Activated naive CD4-positive, alpha-beta T cell (primary cell): ENCODE measurements around the gene FMNL1.
"Not testable (repeated sequence)": the region's sequence is repeated elsewhere in the genome, so short reads cannot be mapped to it uniquely, and the experiment has no call there.

Experiments used
- DNase-seq, 4 experiments: peaks; one replicate each; lab custom pipeline; 2025; lab: John Stamatoyannopoulos, UW

The FMNL1 gene, protein sequence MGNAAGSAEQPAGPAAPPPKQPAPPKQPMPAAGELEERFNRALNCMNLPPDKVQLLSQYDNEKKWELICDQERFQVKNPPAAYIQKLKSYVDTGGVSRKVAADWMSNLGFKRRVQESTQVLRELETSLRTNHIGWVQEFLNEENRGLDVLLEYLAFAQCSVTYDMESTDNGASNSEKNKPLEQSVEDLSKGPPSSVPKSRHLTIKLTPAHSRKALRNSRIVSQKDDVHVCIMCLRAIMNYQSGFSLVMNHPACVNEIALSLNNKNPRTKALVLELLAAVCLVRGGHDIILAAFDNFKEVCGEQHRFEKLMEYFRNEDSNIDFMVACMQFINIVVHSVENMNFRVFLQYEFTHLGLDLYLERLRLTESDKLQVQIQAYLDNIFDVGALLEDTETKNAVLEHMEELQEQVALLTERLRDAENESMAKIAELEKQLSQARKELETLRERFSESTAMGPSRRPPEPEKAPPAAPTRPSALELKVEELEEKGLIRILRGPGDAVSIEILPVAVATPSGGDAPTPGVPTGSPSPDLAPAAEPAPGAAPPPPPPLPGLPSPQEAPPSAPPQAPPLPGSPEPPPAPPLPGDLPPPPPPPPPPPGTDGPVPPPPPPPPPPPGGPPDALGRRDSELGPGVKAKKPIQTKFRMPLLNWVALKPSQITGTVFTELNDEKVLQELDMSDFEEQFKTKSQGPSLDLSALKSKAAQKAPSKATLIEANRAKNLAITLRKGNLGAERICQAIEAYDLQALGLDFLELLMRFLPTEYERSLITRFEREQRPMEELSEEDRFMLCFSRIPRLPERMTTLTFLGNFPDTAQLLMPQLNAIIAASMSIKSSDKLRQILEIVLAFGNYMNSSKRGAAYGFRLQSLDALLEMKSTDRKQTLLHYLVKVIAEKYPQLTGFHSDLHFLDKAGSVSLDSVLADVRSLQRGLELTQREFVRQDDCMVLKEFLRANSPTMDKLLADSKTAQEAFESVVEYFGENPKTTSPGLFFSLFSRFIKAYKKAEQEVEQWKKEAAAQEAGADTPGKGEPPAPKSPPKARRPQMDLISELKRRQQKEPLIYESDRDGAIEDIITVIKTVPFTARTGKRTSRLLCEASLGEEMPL

DNA sequence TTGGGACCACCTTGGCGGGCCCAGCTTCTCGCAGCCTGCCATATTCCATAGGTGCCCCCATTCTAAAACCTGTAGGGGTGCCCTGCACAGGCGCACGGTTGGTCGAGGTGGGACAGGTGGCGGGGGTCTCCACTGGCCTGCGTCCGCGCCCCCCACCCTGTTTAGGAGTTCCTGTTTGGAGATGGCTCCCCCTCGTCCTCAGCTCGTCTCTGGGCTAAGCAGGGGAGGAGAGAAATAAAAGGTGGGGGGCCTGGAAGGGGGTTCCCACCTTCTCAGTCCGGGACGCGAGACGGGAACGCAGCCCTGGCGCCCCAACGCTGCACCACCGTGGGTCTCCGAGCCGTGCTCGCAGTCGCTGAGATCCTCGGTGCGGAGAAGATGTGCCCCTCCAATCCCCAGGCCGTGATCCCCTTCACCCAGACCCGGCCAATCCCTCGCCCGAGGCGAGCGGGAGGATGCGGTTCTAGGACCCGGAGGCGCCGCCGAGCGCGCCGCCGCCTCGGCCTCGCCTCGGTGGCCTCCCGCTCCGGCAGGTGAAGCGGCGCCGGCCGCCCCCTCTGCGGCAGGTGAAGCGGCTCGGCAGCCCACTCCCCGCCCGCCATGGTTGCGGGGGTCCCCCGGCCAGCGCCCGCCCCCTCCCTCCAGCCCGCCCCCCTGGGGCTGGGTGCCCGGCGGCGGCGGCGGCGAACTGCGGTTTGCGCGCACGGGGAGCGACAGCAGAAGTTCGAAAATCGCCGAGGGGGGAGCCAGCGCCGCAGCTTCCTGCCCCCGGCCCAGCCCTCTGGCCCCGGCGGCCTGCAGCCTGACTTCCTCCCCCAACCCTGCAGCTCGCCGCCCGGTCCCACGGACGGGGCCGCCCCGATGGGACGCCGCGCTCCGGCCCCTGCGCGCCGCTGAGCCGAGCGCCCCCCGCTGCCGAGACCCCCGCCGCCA, at the start of gene FMNL1:
TSS of gene FMNL1 (plus strand) at position 805 of the 933 bp plus-strand sequence. CDS start 240 bp downstream, outside the sequence.
- DNase-seq, result peak in 2 of 4 experiments; percentile 32 to 49

DNA sequence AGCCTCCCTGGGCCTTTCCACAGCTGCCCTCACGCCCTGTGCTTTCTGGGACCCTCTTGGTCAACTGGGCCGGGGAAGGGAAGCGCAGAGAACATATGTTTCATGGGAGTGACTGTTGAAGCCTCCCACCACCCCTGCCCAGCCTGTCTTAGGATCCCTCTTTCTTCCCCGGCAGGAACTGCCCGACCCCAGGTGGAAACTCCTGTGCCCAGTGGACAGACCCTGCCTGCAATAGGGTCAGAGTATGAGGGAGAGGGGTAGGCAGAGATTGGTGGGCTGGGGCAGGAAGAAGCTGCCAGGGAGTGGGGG, 49.5 kb upstream of the FMNL1 start:
- DNase-seq, result no peak

- DNase-seq, result peak in 2 of 4 experiments; percentile 11 to 48
Observed at GRCh38 chr17:45172541-45173286, 49.0 kb upstream of the FMNL1 start.

GRCh38 chr17:45175759-45176115, 45.9 kb upstream of the FMNL1 start:
- DNase-seq, result no peak

- no peak for DNase-seq
Observed at GRCh38 chr17:45177563-45177962, 44.1 kb upstream of the FMNL1 start.

- DNase-seq, result no peak
Observed at GRCh38 chr17:45184144-45184543, 37.5 kb upstream of the FMNL1 start.

DNA sequence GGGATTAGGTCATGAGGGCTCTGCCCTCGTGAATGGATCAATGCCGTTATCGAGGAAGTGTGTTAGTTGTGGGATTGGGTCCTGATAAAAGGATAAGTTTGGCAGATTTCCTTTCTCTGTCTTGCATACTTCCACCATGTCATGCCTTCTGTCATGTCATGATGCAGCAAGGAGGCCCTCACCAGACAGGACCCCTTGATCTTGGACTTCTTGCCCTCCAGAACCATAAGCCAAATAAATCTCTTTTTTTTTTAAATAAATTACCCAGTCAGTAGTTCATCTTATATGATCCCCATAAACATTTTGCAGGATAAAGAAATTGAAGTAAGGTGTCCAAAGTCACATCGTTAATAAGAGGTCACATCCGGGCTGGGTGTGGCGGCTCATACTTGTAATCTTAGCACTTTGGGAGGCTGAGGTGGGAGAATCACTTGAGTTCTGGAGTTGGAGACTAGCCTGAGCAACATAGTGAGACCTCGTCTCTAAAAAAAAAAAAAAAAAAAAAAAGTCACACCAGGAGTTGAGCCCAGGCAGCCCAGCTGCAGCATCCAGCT, 34.8 kb upstream of the FMNL1 start:
- no peak for DNase-seq

DNA sequence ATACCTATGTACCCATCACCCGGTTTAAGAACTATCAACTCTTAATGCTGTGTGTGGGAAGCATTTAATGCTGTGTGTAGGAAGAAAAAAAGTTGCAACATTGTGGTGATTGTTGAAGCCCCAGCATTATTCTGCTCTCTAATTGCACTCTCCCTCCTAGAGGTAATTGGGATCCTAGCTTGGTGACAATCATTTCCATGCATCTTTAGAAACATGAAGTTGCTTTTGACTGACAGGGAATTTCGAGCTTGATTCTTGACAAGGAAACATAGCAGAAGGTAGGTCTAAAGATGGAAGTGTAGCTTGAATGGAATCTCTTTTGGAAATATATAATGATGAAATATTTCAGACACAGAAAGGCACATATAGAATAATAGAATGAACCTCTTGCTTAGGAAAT, 32.7 kb upstream of the FMNL1 start:
- no peak for DNase-seq

- DNase-seq, result no peak
Observed at GRCh38 chr17:45190503-45191255, 31.0 kb upstream of the FMNL1 start.

GRCh38 chr17:45195424-45195823, 26.3 kb upstream of the FMNL1 start:
- DNase-seq, result no peak

DNA sequence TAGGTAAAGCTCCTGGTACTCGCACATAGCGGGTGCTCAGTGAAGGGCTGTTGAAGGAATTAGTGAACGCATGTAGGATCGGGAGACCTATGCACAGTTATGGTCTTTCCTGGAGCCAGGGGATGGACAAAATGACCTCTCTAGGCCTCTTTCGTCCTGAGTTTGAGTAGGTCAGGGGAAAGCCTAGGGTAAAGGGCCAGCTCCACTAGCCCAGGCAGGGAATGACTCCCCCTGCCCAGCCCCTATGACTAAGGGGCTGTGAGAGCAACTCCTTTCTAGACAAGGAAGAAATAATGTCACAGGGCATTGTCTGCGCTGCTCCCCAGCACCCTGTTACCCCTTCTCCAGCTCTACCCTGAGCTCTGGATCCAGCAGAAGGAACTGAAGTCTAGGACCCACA, 24.6 kb upstream of the FMNL1 start:
- no peak for DNase-seq

- peak; percentile 71 to 88 (median 84) for DNase-seq
Observed at GRCh38 chr17:45197555-45198334, 23.9 kb upstream of the FMNL1 start.

DNA sequence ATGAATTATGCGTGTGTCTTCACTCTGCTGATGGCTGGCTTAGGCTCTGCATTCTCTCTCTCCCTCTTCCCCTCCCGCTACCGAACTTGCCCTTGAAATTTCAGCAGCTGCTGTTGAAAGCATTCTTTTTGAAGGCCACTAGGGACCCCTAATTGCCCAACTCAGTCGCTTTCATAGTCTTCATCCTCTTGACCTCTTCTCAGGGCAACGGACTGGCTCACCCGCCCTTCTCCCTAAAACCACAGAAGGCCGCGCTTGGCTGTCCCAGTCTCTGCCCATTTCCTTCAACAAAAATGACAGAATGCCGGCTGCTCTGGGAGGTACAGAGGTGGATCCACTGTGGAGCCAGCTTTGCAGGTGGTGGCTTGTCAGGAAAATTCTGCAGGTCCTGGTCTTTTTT, 21.0 kb upstream of the FMNL1 start:
- no peak for DNase-seq

DNA sequence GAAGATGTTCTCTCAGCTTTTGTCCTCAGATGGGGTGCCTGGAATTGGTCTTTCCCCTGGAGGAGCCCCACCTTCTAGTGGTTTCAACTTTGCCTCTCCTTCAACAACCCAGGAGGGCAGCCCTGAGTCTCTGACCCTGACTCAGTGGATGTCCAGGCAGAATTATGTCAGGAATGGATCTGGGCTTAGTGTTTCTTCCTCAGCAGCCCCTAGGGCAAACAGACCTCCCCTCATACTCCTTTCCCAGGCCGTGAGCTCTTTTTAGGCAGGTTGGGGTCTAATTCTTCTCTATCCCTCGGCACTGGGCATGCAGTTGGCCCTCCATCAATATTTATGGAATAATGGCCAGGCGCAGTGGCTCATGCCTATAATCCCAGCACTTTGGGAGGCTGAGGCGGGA, 20.2 kb upstream of the FMNL1 start:
- DNase-seq, result no peak

GRCh38 chr17:45201880-45202279, 19.8 kb upstream of the FMNL1 start:
- DNase-seq, result not testable (repeated sequence)

- DNase-seq, result peak; percentile 82 to 89 (median 86)
Observed at GRCh38 chr17:45218895-45219661, 2.6 kb upstream of the FMNL1 start.

GRCh38 chr17:45220079-45220478, 1.6 kb upstream of the FMNL1 start:
- no peak for DNase-seq

DNA sequence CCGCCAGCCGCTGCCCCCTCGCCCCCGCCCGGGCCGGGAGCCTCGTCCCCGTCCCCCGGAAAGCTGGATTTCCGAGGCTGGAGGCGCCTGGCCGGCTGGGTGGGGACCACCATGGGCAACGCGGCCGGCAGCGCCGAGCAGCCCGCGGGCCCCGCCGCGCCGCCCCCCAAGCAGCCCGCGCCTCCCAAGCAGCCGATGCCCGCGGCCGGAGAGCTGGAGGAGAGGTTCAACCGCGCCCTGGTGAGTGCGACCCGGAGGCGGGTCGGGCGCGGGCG, 266 bp downstream of the FMNL1 start:
- no peak for DNase-seq
